Ovary (tissue), 9 donors: ENCODE data around the gene SLC27A5. TPM values are rescaled to one million over a fixed set of nuclear protein-coding genes. Genes with fewer than 3 reads are reported as not detected.

Experiments
- DNase-seq, 5 donors: peaks; one replicate each; pipeline ENCODE4 v3.0.0-alpha.2; 2019 to 2020
- H3K27ac ChIP-seq, 2 donors: fragments of 200-600 bp; one replicate each; pipeline versions ENCODE4 v1.5.1 to v1.8.0; 2019 to 2022
- H3K27me3 ChIP-seq: fragments of 200-600 bp; one replicate; pipeline ENCODE4 v1.8.0; 2022
- H3K36me3 ChIP-seq: fragments of 200-600 bp; sonication (generic); one replicate; pipeline ENCODE4 v1.5.1; 2019
- H3K4me1 ChIP-seq: one replicate; pipeline ENCODE4 v1.8.1; 2013; ENCODE audit warnings: mild to moderate bottlenecking, moderate library complexity; ENCODE audit not compliant: insufficient read depth
- H3K4me3 ChIP-seq: fragments of 200-600 bp; sonication (generic); one replicate; pipeline ENCODE4 v1.5.1; 2017
- H3K9me3 ChIP-seq, 2 donors: fragments of 200-600 bp in 1 of 2; sonication (generic) in 1 of 2; one replicate each; pipeline versions ENCODE4 v1.5.1 to v1.8.1; 2013 to 2019; ENCODE audit warnings: mild to moderate bottlenecking in 1 of 2, moderate library complexity in 1 of 2
- EP300 ChIP-seq: sonication (generic); formaldehyde crosslinking; IDR thresholded peaks from one replicate; pipeline ENCODE4 v1.6.1; 2017; ENCODE audit warnings: antibody characterized with exemption
- POLR2A ChIP-seq: fragments of 450-650 bp; IDR thresholded peaks from one replicate; pipeline ENCODE4 v1.6.1; 2017; ENCODE audit warnings: antibody characterized with exemption, mild to moderate bottlenecking, moderate library complexity
- WGBS, 3 donors: extraction: QIAGEN DNeasy Blood & Tissue Kit in 1 of 3; methylation state at CpG; one replicate each; pipeline versions ENCODE4 v1.1.5 to v1.1.7; 2013 to 2017; 5-methylcytosine and 5-hydroxymethylcytosine counted together
- intact Hi-C, 4 donors: fragments of 100-400 bp; cut with DNase I; formaldehyde crosslinking; loops; one replicate each; pipeline versions ENCODE4 v1.11.0 to v1.15.1; 2022 to 2023
- polyA plus RNA-seq, 2 donors: library from polyadenylated mRNA; stranded (reverse); fragments of 200-250 nt in 1 of 2; fragments of 350-450 nt in 1 of 2; fragmentation: Illumina TruSeq in 1 of 2; extraction: RNeasy Lipid Tissue Mini Kit (QIAGEN cat#74804) in 1 of 2; gene quantifications; one replicate each; pipeline ENCODE4 v1.2.3, GENCODE V29; 2013 to 2014
- total RNA-seq, 7 donors: library from RNA; depleted of rRNA in 2 of 7; stranded (reverse); fragments of >200 nt in 2 of 7; fragmentation: NEBNext Ultra II Directional in 3 of 7; extraction: Animal tissue kit (Norgen Biotek cat#: 25700) in 3 of 7; gene quantifications; one replicate each; pipeline versions ENCODE4 v1.1.0 to v1.2.4, GENCODE V29; 2016 to 2023
- TF ChIP-seq, protein P1 (sequence below), 3 donors: fragments of 450-650 bp in 2 of 3; fragments of 200-600 bp in 1 of 3; IDR thresholded peaks; one replicate each; pipeline versions ENCODE4 v1.5.1 to v1.8.0; 2016 to 2022; ENCODE audit warnings: antibody characterized with exemption in 3 of 3, mild to moderate bottlenecking in 1 of 3
- donor health status: DM: no; HTN: no; CAD: no; lungs with moderate emphysema.
- donor health status: DM: no; HTN: no; CAD: no.
- donor health status: Bipolar disorder and iron deficiency.
- donor health status: DM: yes; HTN: yes; CAD: no.
- donor health status: DM: no; HTN: no; CAD: no.
- donor health status: DM: yes; HTN: yes; CAD: no.

The SLC27A5 gene
- total and polyA plus RNA-seq, 9 donors: 0.70 to 14.8 (median 11.1) TPM

DNA sequence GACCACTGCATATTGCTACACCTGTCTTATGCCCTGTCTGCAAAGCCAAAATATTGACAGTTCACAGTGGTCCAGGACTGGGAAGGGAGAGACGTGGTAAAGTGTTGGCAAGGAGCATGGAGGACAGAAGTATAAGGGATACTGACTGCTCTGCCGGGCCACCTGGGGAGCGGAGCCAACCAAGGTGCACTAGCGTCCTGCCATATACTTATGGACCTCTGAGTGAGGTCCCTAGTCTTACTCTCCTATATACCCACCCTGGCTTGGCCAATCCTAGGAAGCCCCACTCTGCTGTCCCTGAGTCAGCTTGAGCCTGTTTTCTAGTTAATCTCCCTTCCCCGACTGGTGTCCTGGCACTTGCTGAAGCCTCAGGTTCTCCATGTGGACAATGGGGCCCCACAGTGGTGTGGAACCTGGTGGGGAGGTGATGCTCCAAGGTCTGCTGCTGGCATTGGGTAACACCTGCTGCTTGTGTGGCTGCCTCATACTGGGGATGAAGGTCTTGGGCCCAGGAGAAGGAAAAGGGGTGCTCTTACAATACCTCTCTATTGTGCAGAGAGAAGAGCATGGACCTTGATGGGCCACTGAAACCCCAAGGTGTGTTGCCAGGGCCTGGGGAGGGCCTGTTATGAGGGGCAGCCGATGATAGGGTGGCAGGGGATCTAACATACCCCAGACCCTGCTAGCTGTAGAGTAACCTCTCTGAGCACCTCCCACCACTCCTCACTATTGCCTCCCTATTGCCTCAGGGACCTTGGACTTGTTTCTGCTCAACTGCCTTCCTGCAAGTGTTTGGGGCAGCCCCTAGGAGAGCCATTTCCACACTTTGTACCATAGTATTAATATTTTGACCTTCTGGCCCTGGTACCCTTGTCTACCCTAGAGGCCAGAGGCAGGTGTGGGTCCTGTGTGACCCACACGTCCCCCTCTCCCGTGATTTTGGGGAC lies 25.3 kb upstream of the SLC27A5 start:
- TF ChIP-seq, protein P1, sequence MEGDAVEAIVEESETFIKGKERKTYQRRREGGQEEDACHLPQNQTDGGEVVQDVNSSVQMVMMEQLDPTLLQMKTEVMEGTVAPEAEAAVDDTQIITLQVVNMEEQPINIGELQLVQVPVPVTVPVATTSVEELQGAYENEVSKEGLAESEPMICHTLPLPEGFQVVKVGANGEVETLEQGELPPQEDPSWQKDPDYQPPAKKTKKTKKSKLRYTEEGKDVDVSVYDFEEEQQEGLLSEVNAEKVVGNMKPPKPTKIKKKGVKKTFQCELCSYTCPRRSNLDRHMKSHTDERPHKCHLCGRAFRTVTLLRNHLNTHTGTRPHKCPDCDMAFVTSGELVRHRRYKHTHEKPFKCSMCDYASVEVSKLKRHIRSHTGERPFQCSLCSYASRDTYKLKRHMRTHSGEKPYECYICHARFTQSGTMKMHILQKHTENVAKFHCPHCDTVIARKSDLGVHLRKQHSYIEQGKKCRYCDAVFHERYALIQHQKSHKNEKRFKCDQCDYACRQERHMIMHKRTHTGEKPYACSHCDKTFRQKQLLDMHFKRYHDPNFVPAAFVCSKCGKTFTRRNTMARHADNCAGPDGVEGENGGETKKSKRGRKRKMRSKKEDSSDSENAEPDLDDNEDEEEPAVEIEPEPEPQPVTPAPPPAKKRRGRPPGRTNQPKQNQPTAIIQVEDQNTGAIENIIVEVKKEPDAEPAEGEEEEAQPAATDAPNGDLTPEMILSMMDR (IDR thresholded peaks at IDR 0.05): no peak
- TF ChIP-seq EP300 (no peak), POLR2A (no peak)
- 78 to 89% (median 82%) methylated on average over 8 of the region's 8 CpGs for WGBS, 3 donors
- Histone ChIP-seq H3K36me3 (no peaks in the 10 kb centered on the region), H3K4me1 (peaks cover 2% of the 10 kb centered on the region), H3K4me3 (no peak overlapping the region), H3K9me3 (no peaks in the 10 kb centered on the region), H3K27ac (no peak overlapping the region), H3K27me3 (no peaks in the 10 kb centered on the region)
- DNase-seq: no peak
- intact Hi-C loops: no loop called here

DNA sequence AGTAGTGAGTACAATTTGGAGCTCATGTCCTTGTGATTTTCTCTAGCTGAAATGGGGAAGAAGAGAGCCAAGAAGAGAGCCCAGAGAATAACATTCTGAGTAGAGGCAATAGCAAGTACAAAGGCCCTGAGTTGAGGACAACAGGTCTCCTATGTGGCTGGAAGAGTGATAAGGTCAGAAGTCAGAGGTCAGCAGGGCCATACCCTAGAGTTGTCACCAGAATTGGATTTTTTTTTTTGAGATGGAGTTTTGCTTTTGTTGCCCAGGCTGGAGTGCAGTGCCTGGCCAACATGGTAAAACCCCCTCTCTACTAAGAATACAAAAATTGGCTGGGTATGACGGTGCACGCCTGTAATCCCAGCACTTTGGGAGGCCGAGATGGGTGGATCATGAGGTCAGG lies 24.1 kb upstream of the SLC27A5 start:
- no peak for DNase-seq
- intact Hi-C loops: no loop called here
- 91 to 95% (median 93%) methylated on average over 3 of the region's 3 CpGs for WGBS, 3 donors
- Histone ChIP-seq H3K27me3 (no peaks in the 10 kb centered on the region), H3K36me3 (no peaks in the 10 kb centered on the region), H3K4me3 (no peak overlapping the region), H3K27ac (no peak overlapping the region), H3K4me1 (peaks cover 2% of the 10 kb centered on the region), H3K9me3 (no peaks in the 10 kb centered on the region)
- TF ChIP-seq POLR2A: no peak
- TF ChIP-seq, protein P1 (IDR thresholded peaks at IDR 0.05): no peak
- TF ChIP-seq EP300: no peak

DNA sequence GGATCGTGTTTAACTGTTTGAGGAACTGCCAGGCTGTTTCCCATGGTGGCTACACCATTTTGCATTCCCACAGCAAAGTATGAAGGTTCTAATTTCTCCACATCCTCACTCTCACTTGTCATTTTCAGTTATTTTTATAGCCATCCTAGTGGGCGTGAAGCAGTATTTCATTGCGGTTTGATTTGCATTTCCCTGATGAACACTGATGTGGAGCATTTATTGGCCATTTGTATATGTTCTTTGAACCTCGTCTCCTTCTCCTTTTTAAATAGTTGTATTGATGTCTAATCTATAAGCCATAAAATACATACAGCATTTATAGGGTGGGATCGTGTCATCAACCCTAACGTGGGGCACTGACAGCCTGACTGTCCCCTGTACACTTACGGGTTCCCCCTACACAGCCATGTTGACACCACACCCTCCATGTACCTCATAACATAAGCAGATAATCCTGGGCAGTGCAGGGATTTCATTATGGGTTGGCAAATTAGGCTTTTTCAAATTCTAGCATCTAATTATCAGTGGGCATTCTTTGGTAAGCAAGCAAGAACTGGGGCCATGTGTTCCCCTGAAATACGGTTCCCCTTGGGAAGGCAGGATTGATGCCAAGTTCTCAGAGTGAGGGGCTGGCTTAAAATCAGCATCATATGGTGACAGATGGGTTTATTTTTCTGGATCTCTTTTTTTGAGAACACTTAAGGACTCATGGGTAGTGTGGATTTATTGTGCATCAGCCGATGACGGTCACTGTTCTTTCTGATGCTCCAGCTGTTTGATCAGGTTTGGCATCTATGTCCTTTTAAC lies 19.4 kb upstream of the SLC27A5 start:
- TF ChIP-seq, protein P1 (IDR thresholded peaks at IDR 0.05): no peak
- TF ChIP-seq EP300: no peak
- no peak for TF ChIP-seq POLR2A
- no peaks in the 10 kb centered on the region for H3K36me3 ChIP-seq
- intact Hi-C loops: no loop called here
- H3K27ac ChIP-seq: no peak overlapping the region
- no peaks in the 10 kb centered on the region for H3K27me3 ChIP-seq
- no peak overlapping the region for H3K4me3 ChIP-seq
- WGBS, 3 donors: 60 to 72% (median 66%) methylated on average over 10 of the region's 10 CpGs
- H3K9me3 ChIP-seq: no peaks in the 10 kb centered on the region
- no peak for DNase-seq
- H3K4me1 ChIP-seq: no peaks in the 10 kb centered on the region

DNA sequence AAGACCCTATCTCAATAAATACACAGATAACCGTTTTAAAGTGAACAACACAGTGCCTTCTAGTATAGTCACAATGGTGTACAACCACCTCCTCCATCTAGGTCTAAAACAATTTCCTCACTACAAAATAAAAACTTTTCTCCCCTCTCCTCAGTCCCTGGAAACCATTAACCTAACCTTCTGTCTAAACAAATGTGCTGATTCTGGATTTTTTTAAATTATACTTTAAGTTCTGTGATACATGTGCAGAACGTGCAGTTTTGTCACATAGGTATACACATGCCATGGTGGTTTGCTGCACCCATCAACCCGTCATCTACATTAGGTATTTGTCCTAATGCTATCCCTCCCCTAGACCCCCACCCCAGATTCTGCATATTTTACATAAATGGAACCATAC lies 17.6 kb upstream of the SLC27A5 start:
- Histone ChIP-seq H3K27me3 (no peaks in the 10 kb centered on the region), H3K4me1 (no peaks in the 10 kb centered on the region), H3K27ac (no peak overlapping the region), H3K9me3 (no peaks in the 10 kb centered on the region), H3K36me3 (no peaks in the 10 kb centered on the region), H3K4me3 (no peak overlapping the region)
- intact Hi-C loops: no loop called here
- TF ChIP-seq, protein P1 (IDR thresholded peaks at IDR 0.05): no peak
- TF ChIP-seq POLR2A (no peak), EP300 (no peak)
- no peak for DNase-seq
- WGBS, 3 donors: 70 to 76% (median 76%) methylated on average over 3 of the region's 3 CpGs
